ENCODE data around the gene NFIX.

- TF ChIP-seq CTCF (IDR thresholded peaks at IDR 0.05) (no peak), POLR2A (IDR thresholded peaks at IDR 0.05; ENCODE audit: low read depth) (no peak)
Measured at GRCh38 chr19:12946731-12947496, 48.4 kb upstream of the NFIX start.
